H9 (cell line): ENCODE data around the gene SLC30A7. TPM values are rescaled to one million over a fixed set of nuclear protein-coding genes. Genes with fewer than 3 reads are reported as not detected.

Source experiments
- DNase-seq: peaks from one replicate; pipeline ENCODE4 v3.0.0-alpha.2; 2017
- H2AFZ ChIP-seq: one replicate; pipeline ENCODE4 v1.6.1; 2013; ENCODE audit warnings: mild to moderate bottlenecking, low read length, control low read depth, moderate library complexity
- H2AK5ac ChIP-seq: 2 replicates; pipeline ENCODE4 v1.6.1; 2013; ENCODE audit warnings: low read length, control low read depth, mixed read lengths; ENCODE audit not compliant: insufficient read length
- H2BK120ac ChIP-seq: one replicate; pipeline ENCODE4 v1.6.1; 2013; ENCODE audit warnings: low read depth, mild to moderate bottlenecking, low read length, control low read depth, inconsistent platforms; ENCODE audit not compliant: poor library complexity, severe bottlenecking
- H2BK12ac ChIP-seq: 2 replicates; pipeline ENCODE4 v1.6.1; 2013; ENCODE audit warnings: low read length, control low read depth, mixed read lengths, low read depth; ENCODE audit not compliant: insufficient read length
- H2BK15ac ChIP-seq: 2 replicates; pipeline ENCODE4 v1.6.1; 2013; ENCODE audit warnings: low read depth, low read length, control low read depth
- H2BK20ac ChIP-seq: one replicate; pipeline ENCODE4 v1.6.1; 2013; ENCODE audit warnings: low read depth, mild to moderate bottlenecking, low read length, control low read depth, inconsistent platforms; ENCODE audit not compliant: poor library complexity, severe bottlenecking
- H2BK5ac ChIP-seq: 2 replicates; pipeline ENCODE4 v1.6.1; 2013; ENCODE audit warnings: low read length, control low read depth, mixed read lengths; ENCODE audit not compliant: insufficient read length
- H3K14ac ChIP-seq: 2 replicates; pipeline ENCODE4 v1.6.1; 2013; ENCODE audit warnings: low read length, control low read depth; ENCODE audit not compliant: insufficient read depth
- H3K18ac ChIP-seq: 2 replicates; pipeline ENCODE4 v1.6.1; 2013; ENCODE audit warnings: low read depth, mild to moderate bottlenecking, mixed read lengths, low read length, control low read depth; ENCODE audit not compliant: insufficient read length
- H3K23ac ChIP-seq: 2 replicates; pipeline ENCODE4 v1.6.1; 2013; ENCODE audit warnings: low read length, control low read depth, mixed read lengths, low read depth; ENCODE audit not compliant: insufficient read length
- H3K23me2 ChIP-seq: 2 replicates; pipeline ENCODE4 v1.6.1; 2013; ENCODE audit warnings: low read depth, mild to moderate bottlenecking, mixed read lengths, low read length, control low read depth; ENCODE audit not compliant: insufficient read length, poor library complexity, severe bottlenecking
- H3K27ac ChIP-seq: 2 replicates; pipeline ENCODE4 v1.5.1; 2013; ENCODE audit warnings: low read length, control low read depth, mixed read lengths, low read depth; ENCODE audit not compliant: insufficient read length
- H3K27me3 ChIP-seq: 2 replicates; pipeline ENCODE4 v1.6.1; 2013; ENCODE audit warnings: low read length, control low read depth, inconsistent platforms; ENCODE audit not compliant: insufficient read depth
- H3K4ac ChIP-seq: 2 replicates; pipeline ENCODE4 v1.6.1; 2013; ENCODE audit warnings: low read depth, mild to moderate bottlenecking, control low read depth, inconsistent platforms, low read length, moderate library complexity
- H3K4me1 ChIP-seq: 2 replicates; pipeline ENCODE4 v1.6.1; 2013; ENCODE audit warnings: low read length, control low read depth, inconsistent platforms; ENCODE audit not compliant: insufficient read depth
- H3K4me2 ChIP-seq: 2 replicates; pipeline ENCODE4 v1.6.1; 2013; ENCODE audit warnings: low read length, control low read depth, mixed read lengths; ENCODE audit not compliant: insufficient read length, insufficient read depth
- H3K56ac ChIP-seq: 2 replicates; pipeline ENCODE4 v1.6.1; 2013; ENCODE audit warnings: low read depth, mild to moderate bottlenecking, mixed read lengths, low read length, control low read depth; ENCODE audit not compliant: insufficient read length
- H3K79me1 ChIP-seq: 2 replicates; pipeline ENCODE4 v1.6.1; 2013; ENCODE audit warnings: low read depth, mild to moderate bottlenecking, moderate library complexity, low read length, control low read depth, inconsistent platforms; ENCODE audit not compliant: insufficient read depth, poor library complexity, severe bottlenecking
- H3K79me2 ChIP-seq: 2 replicates; pipeline ENCODE4 v1.6.1; 2013; ENCODE audit warnings: low read length, control low read depth, inconsistent platforms; ENCODE audit not compliant: insufficient read depth
- H3K9ac ChIP-seq: 2 replicates; pipeline ENCODE4 v1.6.1; 2013; ENCODE audit warnings: low read length, control low read depth, mixed read lengths; ENCODE audit not compliant: insufficient read length; ENCODE audit errors: extremely low read depth
- H3K9me3 ChIP-seq: one replicate; pipeline ENCODE4 v1.6.1; 2013; ENCODE audit warnings: low read depth, low read length, inconsistent platforms; ENCODE audit not compliant: control insufficient read depth
- H3T11ph ChIP-seq: one replicate; pipeline ENCODE4 v1.6.1; 2013; ENCODE audit warnings: mild to moderate bottlenecking, low read length, control low read depth, inconsistent platforms
- H4K20me1 ChIP-seq: one replicate; pipeline ENCODE4 v1.6.1; 2013; ENCODE audit not compliant: control insufficient read depth, insufficient read length, insufficient read depth
- H4K5ac ChIP-seq: 2 replicates; pipeline ENCODE4 v1.6.1; 2013; ENCODE audit warnings: low read depth, mild to moderate bottlenecking, mixed read lengths, low read length, control low read depth; ENCODE audit not compliant: insufficient read length
- H4K8ac ChIP-seq: replicated peaks from 2 replicates; pipeline ENCODE4 v1.6.1; 2013; ENCODE audit warnings: low read length, control low read depth, mixed read lengths, low read depth; ENCODE audit not compliant: insufficient read length
- H4K91ac ChIP-seq: 2 replicates; pipeline ENCODE4 v1.6.1; 2013; ENCODE audit warnings: low read depth, mild to moderate bottlenecking, moderate library complexity, mixed read lengths, low read length, control low read depth; ENCODE audit not compliant: insufficient read length
- H3K27ac Mint-ChIP-seq, 3 experiments: 2 replicates in 2 of 3; 3 replicates in 1 of 3; pipeline ENCODE4 v1.8.0; 2020 to 2021; ENCODE audit warnings: mixed read lengths in 3 of 3, mild to moderate bottlenecking in 1 of 3, moderate library complexity in 1 of 3
- H3K27me3 Mint-ChIP-seq: 2 replicates; pipeline ENCODE4 v1.8.0; 2021; ENCODE audit warnings: low read depth, mild to moderate bottlenecking, moderate library complexity, mixed read lengths
- H3K36me3 Mint-ChIP-seq, 3 experiments: 2 replicates in 2 of 3; 3 replicates in 1 of 3; pipeline ENCODE4 v1.8.0; 2020 to 2021; ENCODE audit warnings: low read depth in 3 of 3, mixed read lengths in 3 of 3; ENCODE audit not compliant: insufficient read depth in 1 of 3
- H3K4me1 Mint-ChIP-seq, 2 experiments: 2 replicates each; pipeline ENCODE4 v1.8.0; 2020; ENCODE audit warnings: mixed read lengths in 2 of 2
- H3K4me3 Mint-ChIP-seq, 2 experiments: 2 replicates in 1 of 2; 3 replicates in 1 of 2; pipeline ENCODE4 v1.8.0; 2020 to 2021; ENCODE audit warnings: mild to moderate bottlenecking in 2 of 2, mixed read lengths in 2 of 2, moderate library complexity in 1 of 2
- H3K9me3 Mint-ChIP-seq, 2 experiments: 2 replicates in 1 of 2; 3 replicates in 1 of 2; pipeline ENCODE4 v1.8.0; 2020; ENCODE audit warnings: mild to moderate bottlenecking in 2 of 2, mixed read lengths in 2 of 2, moderate library complexity in 1 of 2
- CTCF ChIP-seq: fragments of 200-600 bp; sonication (generic); conservative IDR thresholded peaks from 3 replicates; pipeline ENCODE4 v1.8.0; 2021; ENCODE audit warnings: antibody characterized with exemption, mild to moderate bottlenecking
- WGBS: extraction: QIAGEN DNeasy Blood & Tissue Kit; methylation state at CpG from one replicate; pipeline ENCODE4 v1.1.7; 2013; ENCODE audit warnings: missing lambda C conversion rate, low lambda C conversion rate, mixed read lengths; ENCODE audit not compliant: insufficient read length; ENCODE audit errors: extremely low coverage; 5-methylcytosine and 5-hydroxymethylcytosine counted together
- total RNA-seq: library from RNA; stranded (reverse); gene quantifications from 2 replicates; pipeline ENCODE4 v1.2.1, GENCODE V29; 2021

Gene SLC30A7
- total RNA-seq, 1 experiment from 2014 or later: 25.6 TPM

- H3K4ac ChIP-seq: no peak overlapping the region
- H4K91ac ChIP-seq: no peak overlapping the region
- no peak overlapping the region for H2BK120ac ChIP-seq
- H3K9me3 ChIP-seq: no peaks in the 10 kb centered on the region
- Mint-ChIP-seq H3K4me3 (no peak overlapping the region), H3K27ac (peak overlapping the region in 1 of 3 experiments; percentile 30; a peak in 1 of 7 replicates), H3K9me3 (no peaks in the 10 kb centered on the region), H3K27me3 (no peaks in the 10 kb centered on the region), H3K36me3 (peaks cover 0 to 3% (median 0%) of the 10 kb centered on the region in 3 experiments; a peak in 3 of 7 replicates), H3K4me1 (no peaks in the 10 kb centered on the region)
- H2BK15ac ChIP-seq: no peak overlapping the region
- no peak overlapping the region for H3K4me2 ChIP-seq
- no peak overlapping the region for H3K9ac ChIP-seq
- no peak overlapping the region for H3T11ph ChIP-seq
- DNase-seq: no peak
- no peaks in the 10 kb centered on the region for H3K79me2 ChIP-seq
- no peak overlapping the region for H2BK20ac ChIP-seq
- no peaks in the 10 kb centered on the region for H3K27me3 ChIP-seq
- no peaks in the 10 kb centered on the region for H3K4me1 ChIP-seq
- H3K23ac ChIP-seq: no peak overlapping the region
- no peak overlapping the region for H4K5ac ChIP-seq
- H2BK5ac ChIP-seq: no peak overlapping the region
- H3K27ac ChIP-seq: no peak overlapping the region
- H2AK5ac ChIP-seq: no peak overlapping the region
- no peak overlapping the region for H3K56ac ChIP-seq
- no peak for TF ChIP-seq CTCF
- H2AFZ ChIP-seq: no peak overlapping the region
- H3K79me1 ChIP-seq: no peaks in the 10 kb centered on the region
- no peaks in the 10 kb centered on the region for H4K20me1 ChIP-seq
- H3K14ac ChIP-seq: no peak overlapping the region
- WGBS: no CpG with 5 or more reads among the region's 5 CpGs
- no peak overlapping the region for H2BK12ac ChIP-seq
- no peak overlapping the region for H4K8ac ChIP-seq
- H3K18ac ChIP-seq: no peak overlapping the region
- no peaks in the 10 kb centered on the region for H3K23me2 ChIP-seq
These were observed 63.7 kb downstream of the SLC30A7 start for GRCh38 chr1:100959502-100960060.
